CD4-positive, alpha-beta T cell (primary cell): ENCODE measurements around the gene DNAJB2. TPM values are rescaled to one million over a fixed set of nuclear protein-coding genes. Genes with fewer than 3 reads are reported as not detected.
A peak's percentile ranks its signal among the peaks of the same experiment; 100 is the strongest.

Experiments
- ATAC-seq: fragments of 200-7000 bp; cut with Tn5 transposase; one replicate; pipeline ENCODE4 v1.10.0; 2022; ENCODE audit warnings: mild to moderate bottlenecking; ENCODE audit not compliant: poor library complexity
- CTCF ChIA-PET: fragments of 350-600 bp; sonication (Branson Sonifier 250); formaldehyde crosslinking; loops from one replicate; lab custom pipeline; 2021; ENCODE audit warnings: antibody characterized with exemption, inconsistent platforms; lab: Charles Lee
- POLR2A ChIA-PET: fragments of 350-600 bp; sonication (Branson Sonifier 250); formaldehyde crosslinking; loops from one replicate; lab custom pipeline; 2021; ENCODE audit warnings: antibody characterized with exemption, inconsistent platforms; lab: Charles Lee
- DNase-seq, 14 experiments: peaks; one replicate each; pipeline ENCODE4 v3.0.0-alpha.2; 2013 to 2020; ENCODE audit warnings: mixed read lengths in 2 of 14
- H3K27ac ChIP-seq, 2 donors: one replicate each; pipeline versions ENCODE4 v1.5.1 to v1.7.0; 2013; ENCODE audit warnings: low read length in 2 of 2, low read depth in 1 of 2, mild to moderate bottlenecking in 1 of 2
- H3K27me3 ChIP-seq, 2 experiments: 1 replicate in 1 of 2; 2 replicates in 1 of 2; pipeline versions ENCODE4 v1.6.1 to v1.7.0; 2013; ENCODE audit warnings: low read length in 2 of 2, control low read depth in 1 of 2, mild to moderate bottlenecking in 1 of 2, moderate library complexity in 1 of 2; ENCODE audit not compliant: insufficient read depth in 2 of 2, control insufficient read depth in 1 of 2
- H3K36me3 ChIP-seq: one replicate; pipeline ENCODE4 v1.6.1; 2013; ENCODE audit warnings: low read length, control low read depth; ENCODE audit not compliant: insufficient read depth
- H3K4me1 ChIP-seq: one replicate; pipeline ENCODE4 v1.6.1; 2013; ENCODE audit warnings: low read length, control low read depth; ENCODE audit not compliant: insufficient read depth
- H3K4me3 ChIP-seq: one replicate; pipeline ENCODE4 v1.5.1; 2013; ENCODE audit warnings: mild to moderate bottlenecking, low read length, moderate library complexity
- H3K9me3 ChIP-seq, 2 experiments: 1 replicate in 1 of 2; 2 replicates in 1 of 2; pipeline versions ENCODE4 v1.6.1 to v1.7.0; 2013; ENCODE audit warnings: low read length in 2 of 2, mild to moderate bottlenecking in 2 of 2, control low read depth in 1 of 2, moderate library complexity in 1 of 2; ENCODE audit not compliant: control insufficient read depth in 1 of 2, insufficient read depth in 1 of 2
- H3K27ac Mint-ChIP-seq: one replicate; pipeline ENCODE4 v1.8.0; 2020; ENCODE audit warnings: mixed read lengths
- H3K27me3 Mint-ChIP-seq: one replicate; pipeline ENCODE4 v1.8.0; 2021; ENCODE audit warnings: mixed read lengths
- H3K36me3 Mint-ChIP-seq: one replicate; pipeline ENCODE4 v1.8.0; 2021; ENCODE audit warnings: low read depth, mixed read lengths
- H3K4me1 Mint-ChIP-seq: one replicate; pipeline ENCODE4 v1.8.0; 2021; ENCODE audit warnings: low read depth, mixed read lengths
- H3K4me3 Mint-ChIP-seq: one replicate; pipeline ENCODE4 v1.8.0; 2020; ENCODE audit warnings: mild to moderate bottlenecking, mixed read lengths
- H3K9me3 Mint-ChIP-seq: one replicate; pipeline ENCODE4 v1.8.0; 2020; ENCODE audit warnings: mixed read lengths
- intact Hi-C, 2 experiments: fragments of 100-400 bp; cut with DNase I in 1 of 2; cut with micrococcal nuclease in 1 of 2; formaldehyde crosslinking; loops; one replicate each; pipeline versions ENCODE4 v1.15.1 to v1.9.0; 2023 to 2025; cut with DNase I, micrococcal nuclease
- total RNA-seq, 174 experiments: library from RNA in 2 of 174; stranded (reverse) in 2 of 174; gene quantifications; one replicate each; pipeline ENCODE4 v1.2.3 and lab custom pipeline; 2021 to 2026
- TF ChIP-seq, protein P1 (sequence below): fragments of 200-600 bp; IDR thresholded peaks from one replicate; pipeline ENCODE4 v1.8.0; 2022; ENCODE audit warnings: antibody characterized with exemption, mild to moderate bottlenecking

The DNAJB2 gene
- total RNA-seq, 2 experiments from 2014 or later: 151 to 161 TPM

DNA sequence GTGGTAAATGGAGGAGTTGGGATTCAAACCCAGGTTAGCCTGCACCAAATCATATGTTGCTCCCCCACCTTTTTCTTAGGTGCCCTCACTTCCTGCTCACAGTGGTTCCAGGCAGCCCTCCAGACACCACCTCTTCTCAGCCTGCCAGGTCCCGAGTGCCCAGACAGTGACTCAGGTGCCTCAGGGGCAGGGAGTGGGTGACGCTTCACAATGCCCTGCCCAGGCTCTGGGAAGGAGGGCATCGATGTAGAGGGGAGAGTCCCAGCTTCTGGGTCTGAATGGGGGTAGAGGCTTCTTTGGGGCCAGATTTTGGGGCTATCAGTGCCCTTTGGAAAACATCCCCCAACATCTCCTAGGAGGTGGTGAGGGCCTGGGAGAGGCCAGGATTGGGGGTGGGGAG lies 5.2 kb upstream of the DNAJB2 start:
- intact Hi-C loops: no loop called here
- no peaks in the 10 kb centered on the region for H3K27me3 Mint-ChIP-seq
- DNase-seq: no peak
- ChIA-PET POLR2A (interaction anchor here (0.8 to 2.1 kb wide), 2 partner anchors 19 to 21 kb away, joined by 3 to 7 read pairs; partner anchors contain the start of genes TUBA4A and TUBA4B), CTCF (interaction anchor here (1.2 to 2.1 kb wide), 2 partner anchors 19 to 21 kb away, joined by 3 to 15 read pairs; no protein-coding TSS in a partner anchor)
- Histone ChIP-seq H3K9me3 (no peaks in the 10 kb centered on the region), H3K4me3 (no peak overlapping the region), H3K36me3 (no peaks in the 10 kb centered on the region), H3K27ac (no peak overlapping the region), H3K27me3 (peaks cover 0 to 2% of the 10 kb centered on the region in 2 experiments), H3K4me1 (peaks cover 17% of the 10 kb centered on the region)
- H3K27ac Mint-ChIP-seq: no peak overlapping the region
- H3K9me3 Mint-ChIP-seq: no peaks in the 10 kb centered on the region
- ATAC-seq: no peak
- H3K36me3 Mint-ChIP-seq: no peaks in the 10 kb centered on the region
- peaks cover 18% of the 10 kb centered on the region for H3K4me1 Mint-ChIP-seq
- H3K4me3 Mint-ChIP-seq: no peak overlapping the region
- TF ChIP-seq, protein P1, sequence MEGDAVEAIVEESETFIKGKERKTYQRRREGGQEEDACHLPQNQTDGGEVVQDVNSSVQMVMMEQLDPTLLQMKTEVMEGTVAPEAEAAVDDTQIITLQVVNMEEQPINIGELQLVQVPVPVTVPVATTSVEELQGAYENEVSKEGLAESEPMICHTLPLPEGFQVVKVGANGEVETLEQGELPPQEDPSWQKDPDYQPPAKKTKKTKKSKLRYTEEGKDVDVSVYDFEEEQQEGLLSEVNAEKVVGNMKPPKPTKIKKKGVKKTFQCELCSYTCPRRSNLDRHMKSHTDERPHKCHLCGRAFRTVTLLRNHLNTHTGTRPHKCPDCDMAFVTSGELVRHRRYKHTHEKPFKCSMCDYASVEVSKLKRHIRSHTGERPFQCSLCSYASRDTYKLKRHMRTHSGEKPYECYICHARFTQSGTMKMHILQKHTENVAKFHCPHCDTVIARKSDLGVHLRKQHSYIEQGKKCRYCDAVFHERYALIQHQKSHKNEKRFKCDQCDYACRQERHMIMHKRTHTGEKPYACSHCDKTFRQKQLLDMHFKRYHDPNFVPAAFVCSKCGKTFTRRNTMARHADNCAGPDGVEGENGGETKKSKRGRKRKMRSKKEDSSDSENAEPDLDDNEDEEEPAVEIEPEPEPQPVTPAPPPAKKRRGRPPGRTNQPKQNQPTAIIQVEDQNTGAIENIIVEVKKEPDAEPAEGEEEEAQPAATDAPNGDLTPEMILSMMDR: no peak

DNA sequence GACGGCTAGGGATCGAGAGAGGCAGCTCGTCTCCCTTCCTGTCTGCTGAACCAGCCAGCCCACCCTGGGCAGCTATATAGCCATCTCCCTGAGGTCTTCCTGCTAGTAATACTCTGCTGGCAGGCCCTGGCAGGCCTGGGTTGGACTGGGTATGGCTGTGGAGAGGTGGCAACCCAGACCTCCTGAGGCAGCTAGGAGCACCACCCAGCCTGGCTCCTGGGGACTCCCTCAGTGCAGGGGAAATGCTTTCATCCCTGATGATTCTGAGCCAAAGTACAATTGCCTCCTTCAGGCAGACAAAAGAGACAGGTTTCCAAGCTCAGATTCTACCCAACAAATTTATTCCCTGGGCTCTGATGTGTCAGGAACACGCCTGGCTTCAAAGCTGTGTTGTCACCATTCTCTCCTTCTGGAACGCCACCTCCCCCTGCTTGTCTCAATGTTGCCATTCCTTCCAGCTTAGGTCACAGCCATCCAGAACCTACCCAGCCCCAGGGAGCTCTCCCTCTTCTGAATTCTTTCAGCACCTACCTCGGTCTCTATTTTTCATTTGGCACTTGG lies 4.7 kb upstream of the DNAJB2 start:
- TF ChIP-seq, protein P1: no peak
- Histone ChIP-seq H3K36me3 (no peaks in the 10 kb centered on the region), H3K27me3 (peaks cover 0 to 2% of the 10 kb centered on the region in 2 experiments), H3K27ac (no peak overlapping the region), H3K4me1 (peaks cover 19% of the 10 kb centered on the region), H3K4me3 (no peak overlapping the region), H3K9me3 (no peaks in the 10 kb centered on the region)
- no peaks in the 10 kb centered on the region for H3K27me3 Mint-ChIP-seq
- ATAC-seq (no peak), DNase-seq (no peak)
- H3K9me3 Mint-ChIP-seq: no peaks in the 10 kb centered on the region
- no peak overlapping the region for H3K4me3 Mint-ChIP-seq
- CTCF ChIA-PET: interaction anchor here (1.2 to 2.1 kb wide), 2 partner anchors 20 kb away, joined by 3 to 15 read pairs; no protein-coding TSS in a partner anchor
- intact Hi-C loops: no loop called here
- peaks cover under 1% of the 10 kb centered on the region for H3K36me3 Mint-ChIP-seq
- no peak overlapping the region for H3K27ac Mint-ChIP-seq
- POLR2A ChIA-PET: interaction anchor here (0.8 to 2.1 kb wide), 2 partner anchors 20 to 22 kb away, joined by 3 to 7 read pairs; partner anchors contain the start of genes TUBA4A and TUBA4B
- H3K4me1 Mint-ChIP-seq: peaks cover 21% of the 10 kb centered on the region

GRCh38 chr2:219277703-219278654 lies 1.2 kb upstream of the DNAJB2 start:
- DNase-seq (peak; percentile 60 to 87 (median 71)), ATAC-seq (no peak)
- ChIA-PET CTCF (interaction anchor here (0.7 to 12.0 kb wide), 16 partner anchors 10 to 117 kb away, joined by 3 to 190 read pairs (median 4); partner anchors contain the start of genes ANKZF1, ATG9A, DNPEP and NHEJ1), POLR2A (interaction anchor here (1.0 to 7.5 kb wide), 12 partner anchors 17 to 101 kb away, joined by 3 to 202 read pairs (median 13); partner anchors contain the start of genes ABCB6, ANKZF1, ATG9A and CNPPD1)
- Histone ChIP-seq H3K4me1 (peaks cover 43% of the 10 kb centered on the region), H3K9me3 (no peaks in the 10 kb centered on the region), H3K4me3 (peak overlapping the region; percentile 29), H3K27ac (peak overlapping the region; percentile 84 to 97), H3K27me3 (no peaks in the 10 kb centered on the region), H3K36me3 (peaks cover 27% of the 10 kb centered on the region)
- Mint-ChIP-seq H3K36me3 (peaks cover 36% of the 10 kb centered on the region), H3K27me3 (no peaks in the 10 kb centered on the region), H3K4me1 (peaks cover 43% of the 10 kb centered on the region), H3K4me3 (peak overlapping the region; percentile 97), H3K27ac (peak overlapping the region; percentile 98), H3K9me3 (no peaks in the 10 kb centered on the region)
- intact Hi-C loops: loop anchor here (1.0 to 5.0 kb wide), 7 partner anchors 20 to 109 kb away; partner anchors contain the start of genes DNPEP (in 2 of the 2), CNPPD1 (in 1 of the 2) and RETREG2 (in 1 of the 2)
- TF ChIP-seq, protein P1: peak; percentile 98
